Measurements from ENCODE around the gene ABCA9. TPM values are rescaled to one million over a fixed set of nuclear protein-coding genes. Genes with fewer than 3 reads are reported as not detected.
"Not testable (repeated sequence)": the region's sequence is repeated elsewhere in the genome, so short reads cannot be mapped to it uniquely, and the experiment has no call there.

ABCA9 gene
- polyA plus RNA-seq, 1 donor from 2014 or later, result 0.69 TPM

DNA sequence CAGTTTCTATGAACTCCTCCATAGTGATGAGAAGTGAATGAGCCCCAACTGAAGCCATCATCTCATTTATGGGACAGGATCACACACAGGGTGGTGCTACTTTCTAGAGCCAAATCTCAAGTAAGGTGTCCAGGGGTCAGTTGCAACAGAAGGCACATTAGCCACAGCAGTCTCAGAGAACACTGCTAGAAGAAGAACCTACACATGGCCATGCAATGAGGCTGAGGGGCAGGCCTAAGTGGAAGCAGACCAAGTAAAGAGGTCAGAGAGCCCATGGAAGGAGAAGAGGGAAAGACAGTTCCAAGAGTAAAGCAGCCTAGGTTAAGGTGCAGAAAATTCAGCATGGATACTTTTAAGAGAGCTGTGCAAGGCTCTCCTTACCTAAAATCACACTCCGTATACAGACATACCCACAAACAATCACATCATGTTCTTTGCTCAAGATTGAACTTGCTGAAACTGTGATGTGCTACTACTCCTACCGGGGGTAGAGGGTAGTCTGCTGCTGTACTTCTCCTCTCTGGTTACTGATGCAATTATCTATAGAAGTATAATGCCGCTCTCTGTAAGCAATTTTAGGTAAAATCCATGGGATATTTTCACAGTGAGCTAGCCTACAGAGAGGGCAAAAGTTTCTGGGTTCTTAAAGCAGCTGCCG lies 107.3 kb downstream of the ABCA9 start:
- H3K27ac ChIP-seq (ENCODE audit: low read length), result no peak overlapping the region
- no peaks in the 10 kb centered on the region for H4K20me1 ChIP-seq (ENCODE audit: insufficient read depth)
- no peak overlapping the region for H3K4me3 ChIP-seq (ENCODE audit: low read length)
- no peaks in the 10 kb centered on the region for H3F3A ChIP-seq (ENCODE audit: insufficient read depth, low read length, poor library complexity, severe bottlenecking)
- TF ChIP-seq EZH2 (IDR thresholded peaks at IDR 0.05; ENCODE audit: borderline replicate concordance, insufficient read depth, low read length, poor library complexity, severe bottlenecking) (no peak), MXI1 (conservative IDR thresholded peaks at IDR 0.05; ENCODE audit: poor library complexity, severe bottlenecking) (no peak), TAF1 (IDR thresholded peaks at IDR 0.05; ENCODE audit: low read depth) (no peak), POLR2AphosphoS5 (IDR thresholded peaks at IDR 0.05) (no peak), EP300 (conservative IDR thresholded peaks at IDR 0.05; ENCODE audit: poor library complexity, severe bottlenecking) (no peak), SMC3 (conservative IDR thresholded peaks at IDR 0.05; ENCODE audit: poor library complexity) (no peak), RAD21 (conservative IDR thresholded peaks at IDR 0.05) (no peak)
- TF ChIP-seq, protein P1, sequence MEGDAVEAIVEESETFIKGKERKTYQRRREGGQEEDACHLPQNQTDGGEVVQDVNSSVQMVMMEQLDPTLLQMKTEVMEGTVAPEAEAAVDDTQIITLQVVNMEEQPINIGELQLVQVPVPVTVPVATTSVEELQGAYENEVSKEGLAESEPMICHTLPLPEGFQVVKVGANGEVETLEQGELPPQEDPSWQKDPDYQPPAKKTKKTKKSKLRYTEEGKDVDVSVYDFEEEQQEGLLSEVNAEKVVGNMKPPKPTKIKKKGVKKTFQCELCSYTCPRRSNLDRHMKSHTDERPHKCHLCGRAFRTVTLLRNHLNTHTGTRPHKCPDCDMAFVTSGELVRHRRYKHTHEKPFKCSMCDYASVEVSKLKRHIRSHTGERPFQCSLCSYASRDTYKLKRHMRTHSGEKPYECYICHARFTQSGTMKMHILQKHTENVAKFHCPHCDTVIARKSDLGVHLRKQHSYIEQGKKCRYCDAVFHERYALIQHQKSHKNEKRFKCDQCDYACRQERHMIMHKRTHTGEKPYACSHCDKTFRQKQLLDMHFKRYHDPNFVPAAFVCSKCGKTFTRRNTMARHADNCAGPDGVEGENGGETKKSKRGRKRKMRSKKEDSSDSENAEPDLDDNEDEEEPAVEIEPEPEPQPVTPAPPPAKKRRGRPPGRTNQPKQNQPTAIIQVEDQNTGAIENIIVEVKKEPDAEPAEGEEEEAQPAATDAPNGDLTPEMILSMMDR (IDR thresholded peaks at IDR 0.05; ENCODE audit: poor library complexity, severe bottlenecking), result no peak
- TF ChIP-seq, protein P2, sequence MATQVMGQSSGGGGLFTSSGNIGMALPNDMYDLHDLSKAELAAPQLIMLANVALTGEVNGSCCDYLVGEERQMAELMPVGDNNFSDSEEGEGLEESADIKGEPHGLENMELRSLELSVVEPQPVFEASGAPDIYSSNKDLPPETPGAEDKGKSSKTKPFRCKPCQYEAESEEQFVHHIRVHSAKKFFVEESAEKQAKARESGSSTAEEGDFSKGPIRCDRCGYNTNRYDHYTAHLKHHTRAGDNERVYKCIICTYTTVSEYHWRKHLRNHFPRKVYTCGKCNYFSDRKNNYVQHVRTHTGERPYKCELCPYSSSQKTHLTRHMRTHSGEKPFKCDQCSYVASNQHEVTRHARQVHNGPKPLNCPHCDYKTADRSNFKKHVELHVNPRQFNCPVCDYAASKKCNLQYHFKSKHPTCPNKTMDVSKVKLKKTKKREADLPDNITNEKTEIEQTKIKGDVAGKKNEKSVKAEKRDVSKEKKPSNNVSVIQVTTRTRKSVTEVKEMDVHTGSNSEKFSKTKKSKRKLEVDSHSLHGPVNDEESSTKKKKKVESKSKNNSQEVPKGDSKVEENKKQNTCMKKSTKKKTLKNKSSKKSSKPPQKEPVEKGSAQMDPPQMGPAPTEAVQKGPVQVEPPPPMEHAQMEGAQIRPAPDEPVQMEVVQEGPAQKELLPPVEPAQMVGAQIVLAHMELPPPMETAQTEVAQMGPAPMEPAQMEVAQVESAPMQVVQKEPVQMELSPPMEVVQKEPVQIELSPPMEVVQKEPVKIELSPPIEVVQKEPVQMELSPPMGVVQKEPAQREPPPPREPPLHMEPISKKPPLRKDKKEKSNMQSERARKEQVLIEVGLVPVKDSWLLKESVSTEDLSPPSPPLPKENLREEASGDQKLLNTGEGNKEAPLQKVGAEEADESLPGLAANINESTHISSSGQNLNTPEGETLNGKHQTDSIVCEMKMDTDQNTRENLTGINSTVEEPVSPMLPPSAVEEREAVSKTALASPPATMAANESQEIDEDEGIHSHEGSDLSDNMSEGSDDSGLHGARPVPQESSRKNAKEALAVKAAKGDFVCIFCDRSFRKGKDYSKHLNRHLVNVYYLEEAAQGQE (IDR thresholded peaks at IDR 0.05; ENCODE audit: borderline replicate concordance), result no peak
- no peaks in the 10 kb centered on the region for H3K27me3 ChIP-seq (ENCODE audit: insufficient read depth, low read depth, low read length)
- no peak overlapping the region for H2AFZ ChIP-seq (ENCODE audit: low read depth, low read length)
- H3K9me2 ChIP-seq (ENCODE audit: insufficient read depth, low read length), result no peaks in the 10 kb centered on the region
- no peaks in the 10 kb centered on the region for H3K36me3 ChIP-seq (ENCODE audit: insufficient read depth, low read length)
- H3K9ac ChIP-seq (ENCODE audit: low read length), result no peak overlapping the region
- H3K4me2 ChIP-seq (ENCODE audit: low read length), result no peak overlapping the region
- no peaks in the 10 kb centered on the region for H3K9me3 ChIP-seq (ENCODE audit: low read length)
- H3K79me2 ChIP-seq (replicated peaks; ENCODE audit: insufficient read depth, low read length), result no peaks in the 10 kb centered on the region

DNA sequence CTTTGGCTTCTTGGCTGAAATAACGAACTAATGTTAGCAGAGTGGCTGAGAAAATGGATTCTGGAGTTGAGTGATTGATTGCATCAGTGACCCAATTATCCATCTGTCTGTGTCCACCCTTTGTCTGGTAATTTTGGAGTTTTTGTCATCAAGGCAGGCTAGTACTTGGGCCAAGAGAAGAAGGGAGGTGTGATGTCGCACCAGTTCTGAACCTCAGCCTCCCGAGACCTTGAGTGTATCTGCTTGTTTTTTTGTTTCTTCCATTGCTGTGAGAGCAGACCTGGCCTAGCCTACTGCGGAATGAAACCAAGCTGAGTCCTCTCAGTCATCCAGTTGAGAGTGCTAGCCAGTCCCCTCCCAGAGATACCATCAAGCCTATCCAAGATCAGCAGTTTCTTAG lies 110.0 kb downstream of the ABCA9 start:
- no peak for TF ChIP-seq EZH2 (IDR thresholded peaks at IDR 0.05; ENCODE audit: borderline replicate concordance, insufficient read depth, low read length, poor library complexity, severe bottlenecking)
- Histone ChIP-seq H3F3A (ENCODE audit: insufficient read depth, low read length, poor library complexity, severe bottlenecking) (no peaks in the 10 kb centered on the region), H3K9ac (ENCODE audit: low read length) (no peak overlapping the region), H4K20me1 (ENCODE audit: insufficient read depth) (no peaks in the 10 kb centered on the region), H3K4me3 (ENCODE audit: low read length) (no peak overlapping the region), H3K27ac (ENCODE audit: low read length) (no peak overlapping the region), H3K36me3 (ENCODE audit: insufficient read depth, low read length) (no peaks in the 10 kb centered on the region), H3K4me2 (ENCODE audit: low read length) (no peak overlapping the region), H3K79me2 (replicated peaks; ENCODE audit: insufficient read depth, low read length) (no peaks in the 10 kb centered on the region), H2AFZ (ENCODE audit: low read depth, low read length) (no peak overlapping the region), H3K9me2 (ENCODE audit: insufficient read depth, low read length) (no peaks in the 10 kb centered on the region), H3K27me3 (ENCODE audit: insufficient read depth, low read depth, low read length) (no peaks in the 10 kb centered on the region), H3K9me3 (ENCODE audit: low read length) (no peaks in the 10 kb centered on the region)

DNA sequence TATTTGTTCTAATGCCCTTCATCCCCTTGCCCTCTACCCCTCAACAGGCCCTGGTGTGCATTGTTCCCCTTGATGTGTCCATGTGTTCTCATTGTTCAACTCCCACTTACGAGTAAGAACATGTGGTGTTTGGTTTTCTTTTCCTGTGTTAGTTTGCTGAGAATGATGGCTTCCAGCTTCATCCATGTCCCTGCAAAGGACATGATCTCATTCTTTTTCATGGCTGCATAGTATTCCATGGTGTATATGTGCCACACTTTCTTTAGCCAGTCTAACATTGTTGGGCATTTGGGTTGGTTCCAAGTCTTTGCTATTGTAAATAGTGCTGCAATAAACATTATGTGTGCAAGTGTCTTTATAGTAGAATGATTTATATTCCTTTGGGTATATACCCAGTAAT lies 112.9 kb downstream of the ABCA9 start:
- not testable (repeated sequence) for H4K20me1 ChIP-seq (ENCODE audit: insufficient read depth); H2AFZ ChIP-seq (ENCODE audit: low read depth, low read length); H3F3A ChIP-seq (ENCODE audit: insufficient read depth, low read length, poor library complexity, severe bottlenecking); H3K4me2 ChIP-seq (ENCODE audit: low read length); H3K4me3 ChIP-seq (ENCODE audit: low read length); H3K27ac ChIP-seq (ENCODE audit: low read length); H3K36me3 ChIP-seq (ENCODE audit: insufficient read depth, low read length); H3K79me2 ChIP-seq (replicated peaks; ENCODE audit: insufficient read depth, low read length); H3K9me2 ChIP-seq (ENCODE audit: insufficient read depth, low read length); H3K27me3 ChIP-seq (ENCODE audit: insufficient read depth, low read depth, low read length); H3K9ac ChIP-seq (ENCODE audit: low read length); H3K9me3 ChIP-seq (ENCODE audit: low read length)

Measured in neural cell (in vitro differentiated cells).